GM12864 (cell line): Measurements from ENCODE around the gene BCL11B.

Source experiments
- DNase-seq: peaks from one replicate; pipeline ENCODE4 v3.0.0-alpha.2; 2011; ENCODE audit warnings: low read depth
- H3K4me3 ChIP-seq: 2 replicates; pipeline ENCODE4 v1.5.1; 2011; ENCODE audit warnings: mild to moderate bottlenecking, low read depth, low read length, control low read depth
- TF ChIP-seq, protein P1 (sequence below): IDR thresholded peaks from 2 replicates; pipeline ENCODE4 v1.5.1; 2011; ENCODE audit warnings: low read depth, mild to moderate bottlenecking, moderate library complexity, low read length, control low read depth, inconsistent platforms; ENCODE audit errors: missing control alignments

BCL11B gene

GRCh38 chr14:99267837-99268781, 3.9 kb downstream of the BCL11B start:
- no peak for DNase-seq
- TF ChIP-seq, protein P1, sequence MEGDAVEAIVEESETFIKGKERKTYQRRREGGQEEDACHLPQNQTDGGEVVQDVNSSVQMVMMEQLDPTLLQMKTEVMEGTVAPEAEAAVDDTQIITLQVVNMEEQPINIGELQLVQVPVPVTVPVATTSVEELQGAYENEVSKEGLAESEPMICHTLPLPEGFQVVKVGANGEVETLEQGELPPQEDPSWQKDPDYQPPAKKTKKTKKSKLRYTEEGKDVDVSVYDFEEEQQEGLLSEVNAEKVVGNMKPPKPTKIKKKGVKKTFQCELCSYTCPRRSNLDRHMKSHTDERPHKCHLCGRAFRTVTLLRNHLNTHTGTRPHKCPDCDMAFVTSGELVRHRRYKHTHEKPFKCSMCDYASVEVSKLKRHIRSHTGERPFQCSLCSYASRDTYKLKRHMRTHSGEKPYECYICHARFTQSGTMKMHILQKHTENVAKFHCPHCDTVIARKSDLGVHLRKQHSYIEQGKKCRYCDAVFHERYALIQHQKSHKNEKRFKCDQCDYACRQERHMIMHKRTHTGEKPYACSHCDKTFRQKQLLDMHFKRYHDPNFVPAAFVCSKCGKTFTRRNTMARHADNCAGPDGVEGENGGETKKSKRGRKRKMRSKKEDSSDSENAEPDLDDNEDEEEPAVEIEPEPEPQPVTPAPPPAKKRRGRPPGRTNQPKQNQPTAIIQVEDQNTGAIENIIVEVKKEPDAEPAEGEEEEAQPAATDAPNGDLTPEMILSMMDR, result no peak
- H3K4me3 ChIP-seq, result no peak overlapping the region

DNA sequence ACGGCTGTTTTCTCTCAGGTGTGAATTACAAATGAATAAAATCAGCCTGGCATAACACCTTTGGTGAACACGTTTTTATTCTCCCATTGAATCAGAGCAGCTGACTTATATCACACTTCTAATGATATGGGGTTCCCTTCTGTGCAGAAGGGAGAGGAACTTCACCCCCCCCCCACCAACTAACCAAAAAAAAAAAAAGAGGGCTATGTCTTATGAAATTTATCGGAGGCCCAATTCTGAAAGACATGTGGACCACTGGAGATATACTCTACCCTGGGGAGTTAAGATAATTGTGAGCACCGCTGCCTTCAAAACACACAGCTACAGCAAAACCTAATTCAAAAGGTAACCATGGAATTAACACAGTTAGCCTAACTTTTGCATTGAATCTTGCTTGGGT, 4.6 kb downstream of the BCL11B start:
- no peak overlapping the region for H3K4me3 ChIP-seq
- TF ChIP-seq, protein P1, result no peak
- DNase-seq, result no peak

GRCh38 chr14:99266181-99267178, 5.5 kb downstream of the BCL11B start:
- no peak overlapping the region for H3K4me3 ChIP-seq
- no peak for DNase-seq
- TF ChIP-seq, protein P1, result peak; percentile 97

DNA sequence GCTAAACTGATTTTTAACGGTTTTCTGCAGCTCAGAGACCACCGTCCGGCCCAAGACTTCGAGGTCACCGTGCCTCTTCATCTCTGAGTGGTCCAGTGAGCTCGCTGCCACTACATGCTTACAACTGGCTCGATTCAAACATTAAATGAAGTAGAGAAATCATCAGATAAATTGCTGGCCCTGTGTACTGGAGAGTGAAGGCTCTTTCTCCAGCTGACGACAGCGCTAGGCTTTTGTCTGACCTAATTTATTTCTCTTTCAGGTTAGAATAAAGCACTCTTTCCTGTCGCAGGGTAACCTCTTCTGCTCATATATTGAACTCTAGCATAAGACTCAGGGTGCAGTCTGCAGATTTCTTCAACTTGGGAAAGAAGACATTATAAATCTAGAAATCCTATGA, 6.4 kb downstream of the BCL11B start:
- no peak for DNase-seq
- no peak overlapping the region for H3K4me3 ChIP-seq
- TF ChIP-seq, protein P1, result no peak

GRCh38 chr14:99264691-99265450, 7.1 kb downstream of the BCL11B start:
- DNase-seq, result no peak
- TF ChIP-seq, protein P1, result no peak
- no peak overlapping the region for H3K4me3 ChIP-seq
